Measurements from ENCODE around the gene CHMP1A. TPM values are rescaled to one million over a fixed set of nuclear protein-coding genes. Genes with fewer than 3 reads are reported as not detected.
A peak's percentile ranks its signal among the peaks of the same experiment; 100 is the strongest.
"Not testable (repeated sequence)": the region's sequence is repeated elsewhere in the genome, so short reads cannot be mapped to it uniquely, and the experiment has no call there.

The CHMP1A gene
- polyA plus RNA-seq, 4 donors, result 78.6 to 202 (median 138) TPM

- DNase-seq; H3K27me3 ChIP-seq (ENCODE audit: control insufficient read depth in 3 of 3, insufficient read depth in 3 of 3, low read length in 3 of 3); FAIRE-seq; H3K27ac ChIP-seq (ENCODE audit: low read depth in 1 of 3, low read length in 2 of 3); H3K9me3 ChIP-seq (ENCODE audit: control insufficient read depth in 2 of 2, insufficient read depth in 1 of 2, low read depth in 1 of 2, low read length in 1 of 2); H3K4me3 ChIP-seq (ENCODE audit: low read depth in 1 of 3, low read length in 3 of 3): not testable (repeated sequence)
- 77 to 85% (median 82%) methylated on average over 4 of the region's 4 CpGs for WGBS, 3 donors
- H3K36me3 ChIP-seq (ENCODE audit: control insufficient read depth in 3 of 3, insufficient read depth in 2 of 3, low read depth in 1 of 3, low read length in 3 of 3), result peaks cover 0 to 13% (median 0%) of the 10 kb centered on the region in 3 donors
- peaks cover 0 to 19% (median 2%) of the 10 kb centered on the region in 3 donors for H3K4me1 ChIP-seq (ENCODE audit: control insufficient read depth in 3 of 3, insufficient read depth in 2 of 3, low read depth in 1 of 3, low read length in 2 of 3)
Measured at GRCh38 chr16:89671565-89671964, 14.1 kb upstream of the CHMP1A start.

- DNase-seq (peak in 1 of 2 donors; percentile 40), FAIRE-seq (no peak)
- Histone ChIP-seq H3K27ac (ENCODE audit: low read depth in 1 of 3, low read length in 2 of 3) (peak overlapping the region in 2 of 3 donors; percentile 3 to 63), H3K36me3 (ENCODE audit: control insufficient read depth in 3 of 3, insufficient read depth in 2 of 3, low read depth in 1 of 3, low read length in 3 of 3) (peaks cover 0 to 15% (median 0%) of the 10 kb centered on the region in 3 donors), H3K27me3 (ENCODE audit: control insufficient read depth in 3 of 3, insufficient read depth in 3 of 3, low read length in 3 of 3) (no peaks in the 10 kb centered on the region), H3K9me3 (ENCODE audit: control insufficient read depth in 2 of 2, insufficient read depth in 1 of 2, low read depth in 1 of 2, low read length in 1 of 2) (peaks cover 0 to 14% of the 10 kb centered on the region in 2 donors), H3K4me1 (ENCODE audit: control insufficient read depth in 3 of 3, insufficient read depth in 2 of 3, low read depth in 1 of 3, low read length in 2 of 3) (peaks cover 0 to 19% (median 2%) of the 10 kb centered on the region in 3 donors), H3K4me3 (ENCODE audit: low read depth in 1 of 3, low read length in 3 of 3) (no peak overlapping the region)
- 51 to 75% (median 70%) methylated on average over 10 of the region's 10 CpGs for WGBS, 3 donors
Measured at GRCh38 chr16:89670496-89671431, 13.3 kb upstream of the CHMP1A start.

GRCh38 chr16:89669755-89670154, 12.2 kb upstream of the CHMP1A start:
- 75 to 78% (median 78%) methylated on average over 10 to 13 of the region's 13 CpGs for WGBS, 3 donors
- FAIRE-seq (no peak), DNase-seq (no peak)

GRCh38 chr16:89668790-89669158, 11.3 kb upstream of the CHMP1A start:
- H3K27me3 ChIP-seq (ENCODE audit: control insufficient read depth in 3 of 3, insufficient read depth in 3 of 3, low read length in 3 of 3), result no peaks in the 10 kb centered on the region
- H3K27ac ChIP-seq (ENCODE audit: low read depth in 1 of 3, low read length in 2 of 3), result peak overlapping the region; percentile 11 to 87 (median 33)
- peak; percentile 51 to 79 for DNase-seq
- H3K9me3 ChIP-seq (ENCODE audit: control insufficient read depth in 2 of 2, insufficient read depth in 1 of 2, low read depth in 1 of 2, low read length in 1 of 2), result peaks cover 0 to 16% of the 10 kb centered on the region in 2 donors
- 5 to 49% (median 35%) methylated on average over 5 of the region's 5 CpGs for WGBS, 3 donors
- H3K4me1 ChIP-seq (ENCODE audit: control insufficient read depth in 3 of 3, insufficient read depth in 2 of 3, low read depth in 1 of 3, low read length in 2 of 3), result peaks cover 0 to 19% (median 2%) of the 10 kb centered on the region in 3 donors
- peak overlapping the region in 1 of 3 donors; percentile 38 for H3K4me3 ChIP-seq (ENCODE audit: low read depth in 1 of 3, low read length in 3 of 3)
- peaks cover 0 to 30% (median 2%) of the 10 kb centered on the region in 3 donors for H3K36me3 ChIP-seq (ENCODE audit: control insufficient read depth in 3 of 3, insufficient read depth in 2 of 3, low read depth in 1 of 3, low read length in 3 of 3)
- FAIRE-seq, result no peak

More at GRCh38 chr16:89669755-89670154, 12.2 kb upstream of the CHMP1A start:
- Histone ChIP-seq H3K4me1 (ENCODE audit: control insufficient read depth in 3 of 3, insufficient read depth in 2 of 3, low read depth in 1 of 3, low read length in 2 of 3) (peaks cover 0 to 19% (median 2%) of the 10 kb centered on the region in 3 donors), H3K4me3 (ENCODE audit: low read depth in 1 of 3, low read length in 3 of 3) (no peak overlapping the region), H3K36me3 (ENCODE audit: control insufficient read depth in 3 of 3, insufficient read depth in 2 of 3, low read depth in 1 of 3, low read length in 3 of 3) (peaks cover 0 to 21% (median 0%) of the 10 kb centered on the region in 3 donors), H3K27ac (ENCODE audit: low read depth in 1 of 3, low read length in 2 of 3) (no peak overlapping the region), H3K9me3 (ENCODE audit: control insufficient read depth in 2 of 2, insufficient read depth in 1 of 2, low read depth in 1 of 2, low read length in 1 of 2) (peaks cover 0 to 16% of the 10 kb centered on the region in 2 donors), H3K27me3 (ENCODE audit: control insufficient read depth in 3 of 3, insufficient read depth in 3 of 3, low read length in 3 of 3) (no peaks in the 10 kb centered on the region)

GRCh38 chr16:89667633-89668032, 10.1 kb upstream of the CHMP1A start:
- Histone ChIP-seq H3K4me3 (ENCODE audit: low read depth in 1 of 3, low read length in 3 of 3) (no peak overlapping the region), H3K4me1 (ENCODE audit: control insufficient read depth in 3 of 3, insufficient read depth in 2 of 3, low read depth in 1 of 3, low read length in 2 of 3) (peaks cover 0 to 19% (median 2%) of the 10 kb centered on the region in 3 donors), H3K27me3 (ENCODE audit: control insufficient read depth in 3 of 3, insufficient read depth in 3 of 3, low read length in 3 of 3) (no peaks in the 10 kb centered on the region), H3K36me3 (ENCODE audit: control insufficient read depth in 3 of 3, insufficient read depth in 2 of 3, low read depth in 1 of 3, low read length in 3 of 3) (peaks cover 0 to 40% (median 3%) of the 10 kb centered on the region in 3 donors), H3K9me3 (ENCODE audit: control insufficient read depth in 2 of 2, insufficient read depth in 1 of 2, low read depth in 1 of 2, low read length in 1 of 2) (peaks cover 0 to 16% of the 10 kb centered on the region in 2 donors), H3K27ac (ENCODE audit: low read depth in 1 of 3, low read length in 2 of 3) (no peak overlapping the region)
- DNase-seq (no peak), FAIRE-seq (no peak)
- 75 to 88% (median 79%) methylated on average over 8 to 9 of the region's 9 CpGs for WGBS, 3 donors

GRCh38 chr16:89667000-89667399, 9.5 kb upstream of the CHMP1A start:
- Histone ChIP-seq H3K4me1 (ENCODE audit: control insufficient read depth in 3 of 3, insufficient read depth in 2 of 3, low read depth in 1 of 3, low read length in 2 of 3) (peaks cover 0 to 19% (median 2%) of the 10 kb centered on the region in 3 donors), H3K9me3 (ENCODE audit: control insufficient read depth in 2 of 2, insufficient read depth in 1 of 2, low read depth in 1 of 2, low read length in 1 of 2) (peaks cover 0 to 16% of the 10 kb centered on the region in 2 donors), H3K36me3 (ENCODE audit: control insufficient read depth in 3 of 3, insufficient read depth in 2 of 3, low read depth in 1 of 3, low read length in 3 of 3) (peaks cover 0 to 46% (median 3%) of the 10 kb centered on the region in 3 donors)
- not testable (repeated sequence) for H3K27me3 ChIP-seq (ENCODE audit: control insufficient read depth in 3 of 3, insufficient read depth in 3 of 3, low read length in 3 of 3); H3K4me3 ChIP-seq (ENCODE audit: low read depth in 1 of 3, low read length in 3 of 3); DNase-seq; H3K27ac ChIP-seq (ENCODE audit: low read depth in 1 of 3, low read length in 2 of 3); FAIRE-seq
- WGBS, 3 donors, result 63 to 89% (median 70%) methylated on average over 6 to 7 of the region's 7 CpGs

GRCh38 chr16:89664238-89664637, 6.7 kb upstream of the CHMP1A start:
- not testable (repeated sequence) for FAIRE-seq; DNase-seq; H3K4me3 ChIP-seq (ENCODE audit: low read depth in 1 of 3, low read length in 3 of 3); H3K27ac ChIP-seq (ENCODE audit: low read depth in 1 of 3, low read length in 2 of 3); H3K27me3 ChIP-seq (ENCODE audit: control insufficient read depth in 3 of 3, insufficient read depth in 3 of 3, low read length in 3 of 3)
- Histone ChIP-seq H3K9me3 (ENCODE audit: control insufficient read depth in 2 of 2, insufficient read depth in 1 of 2, low read depth in 1 of 2, low read length in 1 of 2) (peaks cover 0 to 16% of the 10 kb centered on the region in 2 donors), H3K36me3 (ENCODE audit: control insufficient read depth in 3 of 3, insufficient read depth in 2 of 3, low read depth in 1 of 3, low read length in 3 of 3) (peaks cover 0 to 58% (median 3%) of the 10 kb centered on the region in 3 donors), H3K4me1 (ENCODE audit: control insufficient read depth in 3 of 3, insufficient read depth in 2 of 3, low read depth in 1 of 3, low read length in 2 of 3) (peaks cover 0 to 12% (median 0%) of the 10 kb centered on the region in 3 donors)
- WGBS, 3 donors, result 78 to 80% (median 79%) methylated on average over 10 of the region's 11 CpGs

GRCh38 chr16:89661215-89661614, 3.7 kb upstream of the CHMP1A start:
- Histone ChIP-seq H3K4me1 (ENCODE audit: control insufficient read depth in 3 of 3, insufficient read depth in 2 of 3, low read depth in 1 of 3, low read length in 2 of 3) (peaks cover 0 to 14% (median 9%) of the 10 kb centered on the region in 3 donors), H3K27ac (ENCODE audit: low read depth in 1 of 3, low read length in 2 of 3) (no peak overlapping the region), H3K36me3 (ENCODE audit: control insufficient read depth in 3 of 3, insufficient read depth in 2 of 3, low read depth in 1 of 3, low read length in 3 of 3) (peaks cover 0 to 53% (median 3%) of the 10 kb centered on the region in 3 donors), H3K9me3 (ENCODE audit: control insufficient read depth in 2 of 2, insufficient read depth in 1 of 2, low read depth in 1 of 2, low read length in 1 of 2) (peaks cover 0 to 6% of the 10 kb centered on the region in 2 donors), H3K27me3 (ENCODE audit: control insufficient read depth in 3 of 3, insufficient read depth in 3 of 3, low read length in 3 of 3) (no peaks in the 10 kb centered on the region), H3K4me3 (ENCODE audit: low read depth in 1 of 3, low read length in 3 of 3) (no peak overlapping the region)
- WGBS, 3 donors, result 93 to 98% (median 94%) methylated on average over 9 of the region's 9 CpGs
- DNase-seq, result no peak
- no peak for FAIRE-seq

Data from small intestine (tissue), 7 donors.